ENCODE results near the gene IFT172. TPM values are rescaled to one million over a fixed set of nuclear protein-coding genes. Genes with fewer than 3 reads are reported as not detected.

Gene IFT172
- total RNA-seq, 1 donor = 25.7 TPM

GRCh38 chr2:27398962-27399361 lies 90.6 kb downstream of the IFT172 start:
- H3K4me3 ChIP-seq (ENCODE audit: low read depth, low read length) = no peak overlapping the region
- no peak for DNase-seq (ENCODE audit: low read depth)
- TF ChIP-seq CTCF (IDR thresholded peaks at IDR 0.05; ENCODE audit: insufficient read depth, low read length) = no peak

Small RNA genes lying within 50 kb of the gene (small RNA-seq; reads per million reads assigned to genes)
- gene RNU6-986P = not detected

Other genes with a start within 250 kb of the IFT172 start
- 0.09 and 0.25 TPM in 2 replicates for gene SLC30A3, start 226.7 kb downstream of the IFT172 start, total RNA-seq (ENCODE audit: low replicate concordance)
- gene DNAJC5G, start 214.3 kb downstream of the IFT172 start, total RNA-seq (ENCODE audit: low replicate concordance) = not detected in 2 replicates
- gene TRIM54, start 207.3 kb downstream of the IFT172 start, total RNA-seq (ENCODE audit: low replicate concordance) = not detected in 2 replicates
- gene UCN, start 181.3 kb downstream of the IFT172 start, total RNA-seq (ENCODE audit: low replicate concordance) = 0.27 and 1.1 TPM in 2 replicates
- 37.7 and 92.8 TPM in 2 replicates for gene MPV17, start 166.6 kb downstream of the IFT172 start, total RNA-seq (ENCODE audit: low replicate concordance)
- 27.2 and 33.4 TPM in 2 replicates for gene GTF3C2, start 133.0 kb downstream of the IFT172 start, total RNA-seq (ENCODE audit: low replicate concordance)
- gene EIF2B4, start 119.4 kb downstream of the IFT172 start, total RNA-seq (ENCODE audit: low replicate concordance) = 28.5 and 29.7 TPM in 2 replicates
- 102 and 125 TPM in 2 replicates for gene SNX17, start 119.1 kb downstream of the IFT172 start, total RNA-seq (ENCODE audit: low replicate concordance)
- gene ZNF513, start 109.0 kb downstream of the IFT172 start, total RNA-seq (ENCODE audit: low replicate concordance) = 7.3 and 19.2 TPM in 2 replicates
- 62.2 and 146 TPM in 2 replicates for gene PPM1G, start 80.2 kb downstream of the IFT172 start, total RNA-seq (ENCODE audit: low replicate concordance)
- 40.1 and 118 TPM in 2 replicates for gene NRBP1, start 61.1 kb downstream of the IFT172 start, total RNA-seq (ENCODE audit: low replicate concordance)
- not detected in 2 replicates for gene KRTCAP3, start 47.4 kb downstream of the IFT172 start, total RNA-seq (ENCODE audit: low replicate concordance)
- gene FNDC4, start 5.5 kb upstream of the IFT172 start, total RNA-seq (ENCODE audit: low replicate concordance) = 7.3 and 45.8 TPM in 2 replicates
- gene GCKR, start 7.1 kb upstream of the IFT172 start, total RNA-seq (ENCODE audit: low replicate concordance) = 4.5 and 4.9 TPM in 2 replicates
- gene ZNF512, start 93.3 kb upstream of the IFT172 start, total RNA-seq (ENCODE audit: low replicate concordance) = 32.2 and 34.7 TPM in 2 replicates
- 3.6 and 7.0 TPM in 2 replicates for gene CCDC121, start 139.3 kb upstream of the IFT172 start, total RNA-seq (ENCODE audit: low replicate concordance)
- 40.2 and 49.0 TPM in 2 replicates for gene GPN1, start 139.3 kb upstream of the IFT172 start, total RNA-seq (ENCODE audit: low replicate concordance)
- gene SUPT7L, start 173.9 kb upstream of the IFT172 start, total RNA-seq (ENCODE audit: low replicate concordance) = 14.0 and 36.7 TPM in 2 replicates
- gene SLC4A1AP, start 174.1 kb upstream of the IFT172 start, total RNA-seq (ENCODE audit: low replicate concordance) = 25.9 and 70.6 TPM in 2 replicates